GM12891 (cell line): ENCODE measurements around the gene GNB1L.

Source experiments
- DNase-seq: peaks from one replicate; pipeline ENCODE4 v3.0.0; 2011; ENCODE audit warnings: low spot score; ENCODE audit not compliant: insufficient read length
- FAIRE-seq: peaks from 2 replicates; lab custom pipeline; 2011; peaks lifted over from hg19 to GRCh38; lab: Jason Lieb, UNC
- PAX5 ChIP-seq: IDR thresholded peaks from 2 replicates; pipeline ENCODE4 v1.6.1; 2011; ENCODE audit warnings: low read length, moderate library complexity, mild to moderate bottlenecking; ENCODE audit not compliant: insufficient read depth, severe bottlenecking
- POLR2A ChIP-seq: IDR thresholded peaks from 2 replicates; pipeline ENCODE4 v1.6.1; 2011; ENCODE audit warnings: low read depth, low read length, control low read depth
- POLR2AphosphoS5 ChIP-seq: IDR thresholded peaks from 2 replicates; pipeline ENCODE4 v1.6.1; 2011; ENCODE audit warnings: low read depth, low read length, control low read depth
- POU2F2 ChIP-seq: IDR thresholded peaks from 2 replicates; pipeline ENCODE4 v1.6.1; 2011; ENCODE audit warnings: low read depth, mild to moderate bottlenecking, control low read depth, low read length, moderate library complexity
- SPI1 ChIP-seq: IDR thresholded peaks from 2 replicates; pipeline ENCODE4 v1.6.1; 2011; ENCODE audit warnings: low read depth, low read length, control low read depth
- TAF1 ChIP-seq: IDR thresholded peaks from 2 replicates; pipeline ENCODE4 v1.6.1; 2011; ENCODE audit warnings: low read depth, low read length, control low read depth

Gene GNB1L

DNA sequence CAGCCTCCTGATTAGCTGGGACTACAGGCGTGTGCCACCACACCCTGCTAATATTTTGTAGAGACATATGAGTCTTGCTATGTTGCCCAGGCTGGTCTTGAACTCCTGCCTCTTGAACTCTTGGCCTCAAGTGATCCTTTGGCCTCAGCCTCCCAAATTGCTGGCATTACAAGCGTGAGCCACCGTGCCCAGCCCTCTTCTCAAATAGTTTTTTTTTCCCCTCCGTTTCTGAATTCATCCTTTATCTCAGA is 82.3 kb downstream of the GNB1L start:
- FAIRE-seq (no peak), DNase-seq (no peak)
- TF ChIP-seq POLR2A, result no peak

DNA sequence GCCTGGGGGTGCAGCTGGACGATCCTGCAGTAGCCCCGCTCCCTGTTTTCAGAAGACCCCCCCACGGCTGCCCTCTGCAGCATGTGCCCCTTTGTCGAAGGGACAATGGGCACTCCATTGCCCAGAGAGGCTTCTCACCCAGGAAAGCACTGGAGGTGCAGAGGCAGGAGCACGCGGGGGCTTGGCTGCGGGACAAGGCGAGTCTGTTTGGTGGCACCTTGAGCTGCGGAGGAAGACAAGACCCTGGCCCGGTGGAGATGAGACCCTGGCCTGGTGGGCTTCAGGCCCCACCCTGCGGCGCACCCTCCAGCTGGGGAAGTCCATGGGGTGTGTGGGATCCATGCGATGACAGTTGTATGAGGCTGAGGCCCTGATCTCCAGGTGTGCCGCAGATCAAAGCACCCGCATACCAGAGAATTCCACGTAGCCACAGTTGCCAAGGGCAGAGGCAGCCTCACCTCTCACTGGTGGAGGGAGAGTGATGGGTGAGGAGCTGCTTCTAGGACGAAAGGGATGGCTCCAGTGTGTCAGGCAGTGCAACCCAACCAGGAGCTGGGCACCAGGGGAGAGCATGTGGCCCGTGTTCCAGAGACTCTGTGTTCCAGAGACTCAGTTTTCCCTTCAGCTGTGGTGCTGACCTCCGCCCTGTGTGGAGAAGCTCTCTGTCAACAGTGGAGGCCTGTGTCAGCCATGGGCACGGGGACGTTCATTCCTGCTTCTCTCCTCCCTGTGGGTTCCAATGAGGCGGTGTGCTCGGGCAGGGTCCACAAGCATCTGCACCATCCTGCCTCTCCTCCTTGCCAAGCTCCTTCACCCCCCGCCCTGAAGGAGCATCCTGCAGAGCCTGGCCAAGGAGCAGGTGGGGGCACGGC is 84.1 kb downstream of the GNB1L start:
- FAIRE-seq (no peak), DNase-seq (no peak)
- TF ChIP-seq TAF1 (no peak), POLR2AphosphoS5 (no peak), SPI1 (no peak), POLR2A (no peak), PAX5 (no peak), POU2F2 (no peak)

DNA sequence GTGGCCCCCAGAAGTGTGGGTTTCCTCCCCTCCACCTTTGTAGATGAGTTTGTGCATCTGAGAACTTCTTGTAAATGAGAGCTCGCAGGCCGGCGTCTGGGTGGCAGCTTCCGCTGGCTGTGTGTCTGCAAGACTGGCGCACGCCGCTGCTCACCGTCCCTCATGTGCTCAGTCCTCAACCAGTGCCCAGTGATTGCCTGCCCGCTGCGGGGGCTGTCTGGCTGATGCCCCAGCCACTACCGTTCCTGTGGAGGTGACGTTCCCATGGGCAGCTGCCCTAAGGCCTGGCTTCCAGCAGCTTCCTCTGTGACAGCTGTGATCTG is 85.3 kb downstream of the GNB1L start:
- TF ChIP-seq TAF1, result no peak
- no peak for TF ChIP-seq SPI1
- DNase-seq (no peak), FAIRE-seq (no peak)

DNA sequence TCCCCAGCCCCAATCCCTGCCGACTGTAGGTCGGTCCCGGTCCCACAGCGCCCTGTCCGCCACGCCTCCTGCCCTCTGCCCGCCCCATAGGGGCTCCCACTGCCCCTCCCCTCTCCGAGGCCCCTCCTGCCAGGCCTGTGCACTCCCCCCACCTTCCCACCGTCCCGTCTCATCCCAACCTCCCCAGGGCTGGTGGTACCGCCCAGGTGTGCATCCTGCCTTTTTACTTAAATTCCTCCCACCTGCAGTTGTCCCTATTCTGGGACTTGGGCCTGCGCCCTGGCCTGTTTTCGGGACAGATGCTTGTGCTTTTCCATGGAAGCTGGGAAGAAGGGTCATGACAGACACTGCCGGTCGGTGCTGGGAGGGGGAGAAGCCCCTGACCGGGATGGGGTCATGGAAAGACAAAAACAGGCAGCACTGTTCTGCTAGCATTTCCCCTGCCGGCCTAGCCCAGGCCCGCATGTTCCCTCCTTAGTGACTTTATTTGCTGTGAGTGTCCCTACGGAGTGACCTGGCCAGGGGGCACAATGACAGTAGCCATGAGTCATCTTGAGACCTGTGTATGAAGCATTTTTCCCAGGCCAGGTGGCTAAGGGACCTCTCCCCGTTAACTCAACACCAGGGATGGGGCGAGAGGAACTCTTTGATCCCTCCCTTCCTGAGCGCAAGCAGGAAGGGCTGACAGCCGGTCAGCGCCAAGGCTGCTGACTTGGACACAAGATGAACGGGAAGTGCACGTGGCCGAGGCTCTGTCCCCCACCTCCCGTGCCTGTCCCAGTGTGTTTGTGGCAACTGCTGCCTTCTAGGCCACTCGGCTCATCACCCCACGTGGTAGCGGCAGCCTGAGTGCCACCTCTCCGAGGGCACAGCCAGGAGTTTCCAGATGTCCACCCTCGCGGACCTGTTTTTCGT is 87.0 kb downstream of the GNB1L start:
- TF ChIP-seq SPI1 (no peak), TAF1 (no peak), POU2F2 (no peak), POLR2AphosphoS5 (no peak), POLR2A (no peak), PAX5 (no peak)
- DNase-seq, result no peak
- no peak for FAIRE-seq

DNA sequence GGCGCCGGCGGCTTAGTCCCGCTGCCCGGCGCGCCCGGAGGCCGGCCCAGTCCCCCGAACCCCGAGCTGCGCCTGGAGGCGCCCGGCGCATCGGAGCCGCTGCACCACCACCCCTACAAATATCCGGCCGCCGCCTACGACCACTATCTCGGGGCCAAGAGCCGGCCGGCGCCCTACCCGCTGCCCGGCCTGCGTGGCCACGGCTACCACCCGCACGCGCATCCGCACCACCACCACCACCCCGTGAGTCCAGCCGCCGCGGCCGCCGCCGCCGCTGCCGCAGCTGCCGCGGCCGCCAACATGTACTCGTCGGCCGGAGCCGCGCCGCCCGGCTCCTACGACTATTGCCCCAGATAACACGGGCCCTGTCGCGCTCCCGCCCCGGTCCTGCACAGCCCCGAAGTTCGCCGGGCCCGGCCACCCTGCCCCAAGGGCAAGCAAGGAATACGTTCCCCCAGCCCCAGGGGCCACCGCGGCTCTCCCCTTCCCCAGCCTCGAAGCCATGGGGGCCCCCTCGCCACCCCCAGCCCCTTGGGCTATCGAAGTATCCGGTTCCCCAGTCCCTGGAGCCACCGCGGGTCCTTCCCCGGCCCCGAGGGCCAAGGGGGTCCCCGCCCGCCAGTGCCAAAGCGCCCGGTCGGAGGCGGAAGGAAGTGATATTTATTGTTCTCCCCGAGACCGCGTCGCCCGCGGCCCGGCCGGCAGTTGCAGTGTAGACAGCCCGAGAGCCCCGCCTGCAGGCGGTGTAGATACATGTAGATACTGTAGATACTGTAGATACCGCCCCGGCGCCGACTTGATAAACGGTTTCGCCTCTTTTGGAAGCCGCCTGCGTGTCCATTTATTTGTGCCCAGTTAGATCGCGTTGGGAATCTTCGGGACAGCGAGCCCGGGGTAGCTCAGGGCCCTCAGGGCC is 87.9 kb downstream of the GNB1L start:
- no peak for FAIRE-seq
- no peak for DNase-seq
- TF ChIP-seq POLR2A (no peak), SPI1 (no peak), TAF1 (no peak), PAX5 (no peak)

DNA sequence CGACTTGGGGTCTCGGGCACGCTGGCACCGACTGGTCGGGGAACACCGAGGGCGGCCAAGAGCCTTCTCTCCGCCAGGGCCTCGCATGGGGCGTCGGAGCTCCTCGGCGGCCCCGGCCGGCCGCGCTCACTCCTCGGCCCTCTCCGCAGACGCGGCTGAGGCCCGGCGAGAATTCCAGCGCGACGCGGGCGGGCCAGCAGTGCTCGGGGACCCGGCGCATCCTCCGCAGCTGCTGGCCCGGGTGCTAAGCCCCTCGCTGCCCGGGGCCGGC is 88.5 kb downstream of the GNB1L start:
- no peak for TF ChIP-seq TAF1
- no peak for TF ChIP-seq POU2F2
- no peak for TF ChIP-seq SPI1
- TF ChIP-seq POLR2A, result no peak
- TF ChIP-seq PAX5, result no peak
- TF ChIP-seq POLR2AphosphoS5, result no peak
- no peak for DNase-seq
- FAIRE-seq, result no peak

DNA sequence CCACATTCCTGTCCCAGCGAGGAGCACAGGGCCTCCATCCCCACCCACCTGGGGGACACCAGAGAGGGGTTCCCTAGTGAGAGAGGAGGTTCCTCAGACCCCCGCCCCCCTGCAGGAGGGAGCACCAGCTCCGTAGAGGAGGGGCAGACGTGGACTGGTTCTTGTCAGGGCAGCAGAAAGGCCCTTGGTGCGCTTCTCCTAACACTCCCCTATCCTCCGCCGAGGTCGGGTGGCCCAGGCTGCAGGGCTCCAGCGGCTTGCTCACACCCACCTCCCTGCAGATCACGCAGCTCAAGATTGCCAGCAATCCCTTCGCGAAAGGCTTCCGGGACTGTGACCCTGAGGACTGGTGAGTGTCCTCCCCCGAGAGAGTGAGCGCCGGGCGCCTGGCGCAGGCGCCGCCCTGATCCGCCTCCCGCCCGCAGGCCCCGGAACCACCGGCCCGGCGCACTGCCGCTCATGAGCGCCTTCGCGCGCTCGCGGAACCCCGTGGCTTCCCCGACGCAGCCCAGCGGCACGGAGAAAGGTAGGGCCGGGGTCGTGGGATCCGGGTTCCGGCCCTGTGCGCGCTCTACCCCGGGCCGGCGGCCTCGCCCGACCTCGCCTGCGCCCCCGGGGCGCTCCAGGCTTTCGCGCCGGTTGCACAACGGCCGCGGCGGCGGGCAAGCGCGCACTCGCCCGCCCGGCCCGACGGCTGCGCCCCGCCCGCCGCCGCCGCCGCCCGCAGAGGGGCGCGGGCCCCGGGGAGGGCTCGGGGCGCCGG is 89.0 kb downstream of the GNB1L start:
- DNase-seq (no peak), FAIRE-seq (no peak)
- TF ChIP-seq POLR2AphosphoS5, result no peak
- TF ChIP-seq TAF1, result no peak
- TF ChIP-seq POU2F2, result no peak
- no peak for TF ChIP-seq POLR2A
- no peak for TF ChIP-seq SPI1
- no peak for TF ChIP-seq PAX5

DNA sequence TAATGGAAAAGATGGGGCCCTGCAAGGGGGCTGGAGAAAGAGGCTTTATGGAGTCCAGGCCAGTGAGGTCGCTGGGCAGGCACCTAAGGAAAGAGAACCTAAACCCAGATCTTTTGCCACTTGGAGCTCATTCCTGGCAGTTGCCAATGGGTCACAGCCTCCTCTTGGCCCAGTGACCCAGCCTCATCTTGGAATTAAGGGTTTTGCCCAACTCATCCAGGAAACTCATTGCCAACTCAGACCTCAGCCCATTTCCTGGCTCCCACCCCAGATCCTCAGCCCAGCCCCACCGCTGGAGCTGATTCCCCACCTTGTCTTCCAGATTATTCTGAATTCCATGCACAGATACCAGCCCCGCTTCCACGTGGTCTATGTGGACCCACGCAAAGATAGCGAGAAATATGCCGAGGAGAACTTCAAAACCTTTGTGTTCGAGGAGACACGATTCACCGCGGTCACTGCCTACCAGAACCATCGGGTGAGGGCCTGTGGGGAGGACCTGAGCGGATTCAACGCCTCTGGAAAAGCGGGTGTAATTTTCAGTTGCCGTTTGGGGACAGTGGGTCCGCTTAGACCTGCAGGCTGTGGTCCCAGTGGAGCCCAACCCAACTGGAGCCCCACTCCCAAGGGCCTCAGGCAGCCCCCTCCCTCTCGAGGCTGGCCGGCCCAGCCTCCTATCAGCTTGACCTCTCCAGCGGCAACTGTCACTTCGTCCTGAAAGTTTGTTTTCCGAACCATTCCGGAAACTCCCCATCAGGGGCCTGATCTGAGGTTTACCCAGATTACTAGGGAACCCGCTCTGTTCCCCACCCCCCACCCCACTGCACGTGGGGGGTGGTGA is 89.8 kb downstream of the GNB1L start:
- FAIRE-seq (no peak), DNase-seq (no peak)
- no peak for TF ChIP-seq SPI1
- no peak for TF ChIP-seq POU2F2
- no peak for TF ChIP-seq TAF1
- TF ChIP-seq PAX5, result no peak
- TF ChIP-seq POLR2AphosphoS5, result no peak
- TF ChIP-seq POLR2A, result no peak

DNA sequence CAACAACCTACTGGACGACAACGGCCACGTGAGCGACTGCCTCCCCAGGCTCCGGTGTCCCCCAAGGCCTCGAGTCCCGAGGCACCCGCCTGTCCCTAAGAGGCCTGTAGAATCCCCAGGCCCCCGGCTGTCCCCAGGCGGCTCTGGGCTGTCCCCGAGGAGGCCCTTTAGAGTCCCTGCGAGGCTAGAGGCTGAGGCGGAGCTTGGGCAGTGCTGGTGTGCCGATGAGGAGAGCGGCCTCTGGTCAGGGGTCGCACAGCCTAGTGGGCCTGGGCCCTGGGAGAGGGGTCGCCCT is 90.4 kb downstream of the GNB1L start:
- TF ChIP-seq TAF1, result no peak
- no peak for TF ChIP-seq POLR2AphosphoS5
- TF ChIP-seq SPI1, result no peak
- FAIRE-seq (no peak), DNase-seq (no peak)
